Stimulated activated CD4-positive, alpha-beta T cell treated with anti-CD3 and anti-CD28 coated beads, Interleukin-1b, Interleukin-23, amount 100 ng/mL, for 24 hours (primary cell): ENCODE results near the gene CD83.
"Not testable (repeated sequence)": the region's sequence is repeated elsewhere in the genome, so short reads cannot be mapped to it uniquely, and the experiment has no call there.

Experiments used
- DNase-seq, 4 experiments: peaks; one replicate each; pipeline ENCODE4 v3.0.0-alpha.2; 2020; ENCODE audit warnings: low read depth in 4 of 4, low spot score in 1 of 4

Gene CD83

GRCh38 chr6:14147891-14148290 lies 30.3 kb downstream of the CD83 start:
- no peak for DNase-seq

- DNase-seq: no peak
These were observed 30.9 kb downstream of the CD83 start for GRCh38 chr6:14148471-14148870.

- DNase-seq: no peak
These were observed 31.6 kb downstream of the CD83 start for GRCh38 chr6:14149053-14149738.

- no peak for DNase-seq
These were observed 32.2 kb downstream of the CD83 start for GRCh38 chr6:14149739-14150130.

- not testable (repeated sequence) for DNase-seq
These were observed 33.7 kb downstream of the CD83 start for GRCh38 chr6:14151300-14151699.

GRCh38 chr6:14151773-14152172 lies 34.2 kb downstream of the CD83 start:
- DNase-seq: no peak

GRCh38 chr6:14153228-14153627 lies 35.7 kb downstream of the CD83 start:
- no peak for DNase-seq

GRCh38 chr6:14159090-14159489 lies 41.5 kb downstream of the CD83 start:
- no peak for DNase-seq

GRCh38 chr6:14162826-14163225 lies 45.3 kb downstream of the CD83 start:
- no peak for DNase-seq

GRCh38 chr6:14165091-14165490 lies 47.5 kb downstream of the CD83 start:
- DNase-seq: no peak

GRCh38 chr6:14166839-14167238 lies 49.3 kb downstream of the CD83 start:
- no peak for DNase-seq

GRCh38 chr6:14170128-14170527 lies 52.6 kb downstream of the CD83 start:
- DNase-seq: no peak

- no peak for DNase-seq
These were observed 55.0 kb downstream of the CD83 start for GRCh38 chr6:14172562-14172961.

- no peak for DNase-seq
These were observed 56.7 kb downstream of the CD83 start for GRCh38 chr6:14174226-14174625.

- no peak for DNase-seq
These were observed 57.4 kb downstream of the CD83 start for GRCh38 chr6:14174996-14175395.

GRCh38 chr6:14176429-14176828 lies 58.9 kb downstream of the CD83 start:
- DNase-seq: no peak

- no peak for DNase-seq
These were observed 60.0 kb downstream of the CD83 start for GRCh38 chr6:14177413-14178082.

- no peak for DNase-seq
These were observed 60.5 kb downstream of the CD83 start for GRCh38 chr6:14178083-14178445.

- DNase-seq: no peak
These were observed 63.0 kb downstream of the CD83 start for GRCh38 chr6:14180609-14181008.

- no peak for DNase-seq
These were observed 65.3 kb downstream of the CD83 start for GRCh38 chr6:14182916-14183315.
